Esophagus (tissue), 2 donors: ENCODE measurements around the gene WNK3. TPM values are rescaled to one million over a fixed set of nuclear protein-coding genes. Genes with fewer than 3 reads are reported as not detected.

Experiments used
- polyA plus RNA-seq, 2 donors: library from polyadenylated mRNA; stranded (reverse); fragments of 200-250 nt; gene quantifications; one replicate each; pipeline ENCODE4 v1.2.3, GENCODE V29; 2013
- donor health status: healthy with polysubstance abuse.
- donor health status: Bipolar disorder and iron deficiency.

The WNK3 gene
- polyA plus RNA-seq, 2 donors, result 0.09 to 0.18 TPM

Other genes with a start within 250 kb of the WNK3 start
- 1 to 10 TPM; 2.5 to 3.5 TPM for gene FAM120C, start 174.8 kb downstream of the WNK3 start, polyA plus RNA-seq
- gene TSR2, start 82.4 kb upstream of the WNK3 start, polyA plus RNA-seq, result 10 to 100 TPM; 21.7 to 28.8 TPM
- gene FGD1, start 138.2 kb upstream of the WNK3 start, polyA plus RNA-seq, result 1 to 10 TPM; 4.2 to 4.9 TPM
- 1 to 10 TPM; 3.6 to 6.9 TPM for gene GNL3L, start 172.2 kb upstream of the WNK3 start, polyA plus RNA-seq